Measurements from ENCODE around the gene CCNYL1. TPM values are rescaled to one million over a fixed set of nuclear protein-coding genes. Genes with fewer than 3 reads are reported as not detected.
"Not testable (repeated sequence)": the region's sequence is repeated elsewhere in the genome, so short reads cannot be mapped to it uniquely, and the experiment has no call there.

The CCNYL1 gene
- total and polyA plus RNA-seq, 12 donors = 3.6 to 16.1 (median 9.1) TPM

DNA sequence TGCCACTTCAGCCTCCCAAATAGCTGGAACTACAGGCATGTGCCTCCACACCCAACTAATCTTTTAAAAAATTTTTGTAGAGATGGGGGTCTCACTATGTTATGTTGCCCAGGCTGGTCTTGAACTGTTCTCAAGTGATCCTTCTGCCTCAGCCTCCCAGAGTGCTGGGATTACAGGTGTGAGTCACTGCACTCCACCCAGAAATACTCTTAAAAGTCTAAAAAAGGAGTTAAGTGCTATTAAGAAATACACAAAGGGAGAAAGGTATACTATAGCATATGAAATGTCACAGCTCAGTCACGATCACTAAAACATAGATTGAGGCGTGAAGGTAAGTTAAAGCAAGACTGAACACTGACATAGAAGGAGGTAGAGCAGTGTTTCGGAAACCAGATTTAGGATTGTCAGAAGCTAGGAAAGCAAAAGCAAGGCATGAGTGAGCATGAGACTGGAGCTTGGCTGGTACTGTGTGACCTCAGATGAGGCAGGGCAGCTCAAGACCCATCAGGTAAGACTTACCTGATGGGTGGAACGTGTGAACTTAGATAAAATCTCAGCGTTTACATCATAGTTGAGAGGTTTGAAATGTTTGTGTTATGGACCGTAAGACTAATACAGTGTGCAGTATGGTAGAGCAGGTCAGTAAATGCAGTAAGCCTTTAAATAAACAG, 9.2 kb downstream of the CCNYL1 start:
- DNase-seq (no peak), ATAC-seq (no peak)
- peaks cover 0 to 12% (median 0%) of the 10 kb centered on the region in 9 donors for H3K4me1 ChIP-seq
- no peaks in the 10 kb centered on the region for H3K9me3 ChIP-seq
- no peak overlapping the region for H3K27ac ChIP-seq
- intact Hi-C loops (cut with DNase I) = loop anchor here in 1 of 10 donors (10.0 kb wide), 1 partner anchor 86 kb away; no protein-coding TSS in a partner anchor
- H3K4me3 ChIP-seq = no peak overlapping the region
- peaks cover 0 to 14% (median 0%) of the 10 kb centered on the region in 9 donors for H3K36me3 ChIP-seq
- no peak for TF ChIP-seq CTCF (IDR thresholded peaks at IDR 0.05)
- 83 to 95% methylated on average over 6 of the region's 6 CpGs for WGBS, 2 donors
- H3K27me3 ChIP-seq = no peaks in the 10 kb centered on the region

DNA sequence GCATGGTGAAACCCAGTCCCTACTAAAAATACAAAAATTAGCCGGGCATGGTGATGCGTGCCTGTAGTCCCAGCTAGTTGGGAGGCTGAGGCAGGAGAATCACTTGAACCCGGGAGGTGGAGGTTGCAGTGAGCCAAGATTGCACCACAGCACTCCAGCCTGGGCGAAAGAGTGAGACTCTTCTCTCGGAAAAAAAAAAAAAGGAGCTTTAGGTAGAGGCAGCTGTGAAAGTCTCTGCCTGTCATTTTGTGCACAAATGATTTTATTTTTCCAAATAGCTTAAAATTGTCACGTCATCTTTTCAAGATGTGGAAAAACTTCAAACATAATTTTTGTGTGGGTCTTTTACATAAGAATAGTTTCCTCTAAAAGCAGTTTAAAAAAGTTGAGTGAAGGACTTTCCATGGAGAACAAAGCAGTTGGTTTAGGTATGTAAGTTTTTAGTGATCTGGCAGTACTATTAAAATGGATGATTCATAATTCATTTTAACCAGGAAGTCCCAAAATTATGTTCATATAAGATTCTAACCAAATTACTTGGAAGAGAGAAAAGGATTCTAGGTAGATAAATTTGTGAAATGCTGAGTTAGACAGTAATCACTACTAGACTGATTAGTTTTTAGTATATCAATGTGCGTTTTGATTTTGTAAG, 11.5 kb downstream of the CCNYL1 start:
- intact Hi-C loops (cut with DNase I) = loop anchor here in 1 of 10 donors (10.0 kb wide), 1 partner anchor 88 kb away; no protein-coding TSS in a partner anchor
- H3K9me3 ChIP-seq = no peaks in the 10 kb centered on the region
- H3K4me1 ChIP-seq = peaks cover 0 to 15% (median 0%) of the 10 kb centered on the region in 9 donors
- no peak overlapping the region for H3K4me3 ChIP-seq
- H3K27ac ChIP-seq = no peak overlapping the region
- no peak for ATAC-seq
- H3K27me3 ChIP-seq = no peaks in the 10 kb centered on the region
- 90 to 94% methylated on average over 7 of the region's 7 CpGs for WGBS, 2 donors
- peaks cover 0 to 15% (median 0%) of the 10 kb centered on the region in 9 donors for H3K36me3 ChIP-seq
- no peak for DNase-seq
- no peak for TF ChIP-seq CTCF (IDR thresholded peaks at IDR 0.05)

GRCh38 chr2:207723425-207723787, 12.0 kb downstream of the CCNYL1 start:
- not testable (repeated sequence) for DNase-seq, ATAC-seq, H3K27ac ChIP-seq, H3K9me3 ChIP-seq, H3K4me3 ChIP-seq, H3K27me3 ChIP-seq
- peaks cover 0 to 14% (median 0%) of the 10 kb centered on the region in 9 donors for H3K36me3 ChIP-seq
- intact Hi-C loops (cut with DNase I) = loop anchor here in 1 of 10 donors (10.0 kb wide), 1 partner anchor 89 kb away; no protein-coding TSS in a partner anchor
- 95 to 97% methylated on average over 8 of the region's 8 CpGs for WGBS, 2 donors
- H3K4me1 ChIP-seq = peaks cover 0 to 15% (median 0%) of the 10 kb centered on the region in 9 donors

DNA sequence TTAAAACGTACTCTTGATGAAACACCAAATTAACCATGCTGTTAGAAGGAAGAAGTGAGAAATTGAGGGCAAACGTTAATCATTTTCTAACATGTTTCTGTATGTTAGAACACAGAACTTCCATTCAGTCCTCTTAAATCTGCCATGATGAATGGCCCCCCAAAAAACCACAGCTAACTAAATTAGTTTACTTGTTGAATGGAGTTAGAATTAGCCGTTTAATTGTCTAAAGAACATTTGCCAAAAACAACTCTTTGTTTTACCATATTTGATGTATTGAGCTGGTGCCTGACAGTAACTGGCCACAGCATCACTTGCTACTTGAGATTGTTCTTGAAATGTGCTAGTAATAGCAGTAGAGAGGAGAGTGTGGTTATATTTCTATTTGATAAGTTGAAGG, 12.7 kb downstream of the CCNYL1 start:
- H3K27ac ChIP-seq = no peak overlapping the region
- H3K27me3 ChIP-seq = no peaks in the 10 kb centered on the region
- peaks cover 0 to 15% (median 0%) of the 10 kb centered on the region in 9 donors for H3K4me1 ChIP-seq
- ATAC-seq (no peak), DNase-seq (no peak)
- intact Hi-C loops (cut with DNase I) = loop anchor here in 1 of 10 donors (10.0 kb wide), 1 partner anchor 89 kb away; no protein-coding TSS in a partner anchor
- H3K4me3 ChIP-seq = no peak overlapping the region
- no peak for TF ChIP-seq CTCF (IDR thresholded peaks at IDR 0.05)
- no peaks in the 10 kb centered on the region for H3K9me3 ChIP-seq
- H3K36me3 ChIP-seq = peaks cover 0 to 17% (median 0%) of the 10 kb centered on the region in 9 donors
- 66 to 76% methylated on average over 3 of the region's 3 CpGs for WGBS, 2 donors
